ENCODE data around the gene CHRNB1. TPM values are rescaled to one million over a fixed set of nuclear protein-coding genes. Genes with fewer than 3 reads are reported as not detected.

The CHRNB1 gene
- total RNA-seq, 3 donors from 2014 or later (not counting 1 experiment from before 2014, with no cell fraction given), result 9.8 to 10.4 (median 10.2) TPM

GRCh38 chr17:7437950-7438614 lies 6.8 kb upstream of the CHRNB1 start:
- Histone ChIP-seq H3K27ac (ENCODE audit: low read length) (no peak overlapping the region), H3K9me3 (ENCODE audit: control insufficient read depth, insufficient read depth, low read length) (no peaks in the 10 kb centered on the region), H3K27me3 (ENCODE audit: control insufficient read depth, insufficient read depth, low read length) (peaks cover 35% of the 10 kb centered on the region), H3K4me3 (ENCODE audit: low read length) (no peak overlapping the region), H3K4me1 (ENCODE audit: control insufficient read depth, insufficient read depth, low read length) (peaks cover 57% of the 10 kb centered on the region), H3K36me3 (ENCODE audit: control insufficient read depth, insufficient read depth, low read length) (no peaks in the 10 kb centered on the region)
- peak overlapping the region; percentile 69 for H3K4me3 Mint-ChIP-seq
- TF ChIP-seq CTCF (IDR thresholded peaks at IDR 0.05), result no peak
- no peak for ATAC-seq
- H3K9me3 Mint-ChIP-seq, result no peaks in the 10 kb centered on the region
- no peaks in the 10 kb centered on the region for H3K36me3 Mint-ChIP-seq
- peak overlapping the region in 1 of 2 donors; percentile 46 for H3K27ac Mint-ChIP-seq
- peak; percentile 38 to 63 for DNase-seq
- peaks cover 28 to 37% of the 10 kb centered on the region in 2 donors for H3K27me3 Mint-ChIP-seq (ENCODE audit: low read depth in 2 of 2)
- H3K4me1 Mint-ChIP-seq, result peaks cover 29 to 49% of the 10 kb centered on the region in 2 donors
- intact Hi-C loops (cut with micrococcal nuclease), result loop anchor here (2.0 to 5.0 kb wide), 3 partner anchors 47 to 86 kb away; partner anchors contain the start of genes KCTD11 and POLR2A
- 20% methylated on average over 48 of the region's 48 CpGs for WGBS (ENCODE audit: insufficient coverage)

GRCh38 chr17:7438656-7439460 lies 6.0 kb upstream of the CHRNB1 start:
- no peak for DNase-seq
- H3K27ac ChIP-seq (ENCODE audit: low read length), result no peak overlapping the region
- peak overlapping the region; percentile 47 for H3K4me3 Mint-ChIP-seq
- no peaks in the 10 kb centered on the region for H3K36me3 Mint-ChIP-seq
- H3K9me3 ChIP-seq (ENCODE audit: control insufficient read depth, insufficient read depth, low read length), result no peaks in the 10 kb centered on the region
- peaks cover 35 to 42% of the 10 kb centered on the region in 2 donors for H3K27me3 Mint-ChIP-seq (ENCODE audit: low read depth in 2 of 2)
- H3K27ac Mint-ChIP-seq, result peak overlapping the region in 1 of 2 donors; percentile 31
- ATAC-seq, result no peak
- TF ChIP-seq CTCF (IDR thresholded peaks at IDR 0.05), result no peak
- WGBS (ENCODE audit: insufficient coverage), result 55% methylated on average over 11 of the region's 11 CpGs
- H3K4me3 ChIP-seq (ENCODE audit: low read length), result no peak overlapping the region
- peaks cover 35% of the 10 kb centered on the region for H3K27me3 ChIP-seq (ENCODE audit: control insufficient read depth, insufficient read depth, low read length)
- peaks cover 57% of the 10 kb centered on the region for H3K4me1 ChIP-seq (ENCODE audit: control insufficient read depth, insufficient read depth, low read length)
- H3K4me1 Mint-ChIP-seq, result peaks cover 29 to 49% of the 10 kb centered on the region in 2 donors
- intact Hi-C loops (cut with micrococcal nuclease), result loop anchor here (5.0 kb wide), 2 partner anchors 63 to 87 kb away; partner anchors contain the start of gene KCTD11
- no peaks in the 10 kb centered on the region for H3K9me3 Mint-ChIP-seq
- no peaks in the 10 kb centered on the region for H3K36me3 ChIP-seq (ENCODE audit: control insufficient read depth, insufficient read depth, low read length)

GRCh38 chr17:7439462-7440112 lies 5.3 kb upstream of the CHRNB1 start, which contains the start of gene FGF11:
Gene FGF11 (plus strand): TSS chr17:7439512. CDS start chr17:7439621, 109 bp downstream.
- Mint-ChIP-seq H3K27ac (peak within 1 kb of the TSS; percentile 31 to 48), H3K4me1 (peaks cover 29 to 49% of the 10 kb centered on the region in 2 donors), H3K4me3 (peak within 1 kb of the TSS; percentile 69), H3K27me3 (ENCODE audit: low read depth in 2 of 2) (peaks cover 37 to 45% of the 10 kb centered on the region in 2 donors), H3K9me3 (no peaks in the 10 kb centered on the region), H3K36me3 (no peaks in the 10 kb centered on the region)
- TF ChIP-seq CTCF (IDR thresholded peaks at IDR 0.05), result no peak
- intact Hi-C loops (cut with micrococcal nuclease), result loop anchor here (5.0 kb wide), 2 partner anchors 63 to 87 kb away; partner anchors contain the start of gene KCTD11
- H3K4me1 ChIP-seq (ENCODE audit: control insufficient read depth, insufficient read depth, low read length), result peaks cover 57% of the 10 kb centered on the region
- no peak within 1 kb of the TSS for H3K4me3 ChIP-seq (ENCODE audit: low read length)
- no peaks in the 10 kb centered on the region for H3K36me3 ChIP-seq (ENCODE audit: control insufficient read depth, insufficient read depth, low read length)
- no peak within 1 kb of the TSS for H3K27ac ChIP-seq (ENCODE audit: low read length)
- no peaks in the 10 kb centered on the region for H3K9me3 ChIP-seq (ENCODE audit: control insufficient read depth, insufficient read depth, low read length)
- H3K27me3 ChIP-seq (ENCODE audit: control insufficient read depth, insufficient read depth, low read length), result peaks cover 39% of the 10 kb centered on the region
- DNase-seq, result peak in 1 of 2 donors; percentile 22
- ATAC-seq, result no peak
- WGBS (ENCODE audit: insufficient coverage), result 4% methylated on average over 50 of the region's 50 CpGs

Measured in natural killer cell (primary cell).